HCT116 (cell line): ENCODE data around the gene ABTB2. TPM values are rescaled to one million over a fixed set of nuclear protein-coding genes. Genes with fewer than 3 reads are reported as not detected.

Experiments
- ATAC-seq: fragments of 200-7000 bp; cut with Tn5 transposase; 2 replicates; pipeline ENCODE4 v1.9.1; 2020; ENCODE audit warnings: mild to moderate bottlenecking, moderate library complexity
- BruUV-seq: library from RNA; stranded (reverse); fragments of 400-500 nt; replicated peaks from 2 replicates; lab custom pipeline; 2021; lab: Mats Ljungman, UMichigan
- CTCF ChIA-PET: fragments of 300-600 bp; sonication (Branson Sonifier 250); formaldehyde crosslinking; loops from one replicate; lab custom pipeline; 2021; ENCODE audit warnings: antibody characterized with exemption; lab: Charles Lee
- POLR2A ChIA-PET: fragments of 300-600, 350-600 bp; sonication (Branson Sonifier 250); formaldehyde crosslinking; loops from one replicate; lab custom pipeline; 2021; ENCODE audit warnings: antibody characterized with exemption; lab: Charles Lee
- RAD21 ChIA-PET, 2 experiments: fragments of 300-600 bp; sonication (Branson Sonifier 250); formaldehyde crosslinking; loops; one replicate each; lab custom pipeline; 2023; ENCODE audit warnings: low total read pairs in 2 of 2; ENCODE audit not compliant: uncharacterized antibody in 2 of 2, unreplicated experiment in 2 of 2, low non-redundant PET in 1 of 2; lab: Charles Lee
- DNase-seq: peaks from one replicate; pipeline ENCODE4 v3.0.0-alpha.2; 2010; ENCODE audit warnings: low read depth, low spot score
- H2AFZ ChIP-seq: fragments of 200-600 bp; shearing (Covaris generic), sonication (generic); 2 replicates; pipeline ENCODE4 v1.6.1; 2017; ENCODE audit warnings: low read depth, mixed run types, mixed read lengths, antibody characterized with exemption, low read length; ENCODE audit not compliant: poor library complexity, severe bottlenecking
- H3K27ac ChIP-seq: 2 replicates; pipeline ENCODE4 v1.5.1; 2012; ENCODE audit warnings: low read depth, low read length
- H3K27me3 ChIP-seq: fragments of 200-600 bp; sonication (generic); 2 replicates; pipeline ENCODE4 v1.6.1; 2016; ENCODE audit warnings: mixed run types, low read length, mixed read lengths; ENCODE audit not compliant: insufficient read depth
- H3K36me3 ChIP-seq, 2 experiments: fragments of 200-500 bp in 1 of 2; fragments of 200-600 bp in 1 of 2; sonication (Bioruptor generic) in 1 of 2; sonication (generic) in 1 of 2; 2 replicates each; pipeline versions ENCODE4 v1.5.1 to v1.6.1; 2014 to 2016; ENCODE audit warnings: low read length in 2 of 2, inconsistent platforms in 1 of 2, mixed read lengths in 1 of 2, mixed run types in 1 of 2; ENCODE audit not compliant: insufficient read depth in 2 of 2, control insufficient read depth in 1 of 2
- H3K4me1 ChIP-seq, 2 experiments: fragments of 200-600 bp in 1 of 2; sonication (generic) in 1 of 2; 2 replicates each; pipeline versions ENCODE4 v1.5.1 to v1.6.1; 2012 to 2017; ENCODE audit warnings: low read length in 2 of 2, inconsistent platforms in 1 of 2, mild to moderate bottlenecking in 1 of 2, mixed read lengths in 1 of 2, mixed run types in 1 of 2, moderate library complexity in 1 of 2; ENCODE audit not compliant: insufficient read depth in 2 of 2, control insufficient read depth in 1 of 2
- H3K4me2 ChIP-seq: fragments of 200-600 bp; sonication (generic); 2 replicates; pipeline ENCODE4 v1.6.1; 2017; ENCODE audit warnings: mixed run types, low read length, mixed read lengths
- H3K4me3 ChIP-seq, 2 experiments: fragments of 200-600 bp in 1 of 2; sonication (generic) in 1 of 2; replicated peaks in 1 of 2; 2 replicates each; pipeline ENCODE4 v1.5.1; 2011 to 2016; ENCODE audit warnings: low read length in 2 of 2, control low read depth in 1 of 2, low read depth in 1 of 2, mild to moderate bottlenecking in 1 of 2, mixed read lengths in 1 of 2, mixed run types in 1 of 2
- H3K79me2 ChIP-seq: fragments of 200-600 bp; sonication (generic); 2 replicates; pipeline ENCODE4 v1.6.1; 2017; ENCODE audit warnings: mild to moderate bottlenecking, mixed run types, low read length, moderate library complexity, mixed read lengths; ENCODE audit not compliant: insufficient read depth
- H3K9ac ChIP-seq: fragments of 200-600 bp; sonication (generic); 2 replicates; pipeline ENCODE4 v1.6.1; 2016; ENCODE audit warnings: low read length, mixed read lengths
- H3K9me2 ChIP-seq: fragments of 200-600 bp; sonication (generic), shearing (Covaris generic); 2 replicates; pipeline ENCODE4 v1.6.1; 2017; ENCODE audit warnings: mixed run types, mild to moderate bottlenecking, moderate library complexity; ENCODE audit not compliant: insufficient read depth
- H3K9me3 ChIP-seq, 2 experiments: fragments of 200-500 bp in 1 of 2; fragments of 200-600 bp in 1 of 2; sonication (Bioruptor generic) in 1 of 2; sonication (generic) in 1 of 2; 2 replicates each; pipeline ENCODE4 v1.6.1; 2014 to 2017; ENCODE audit warnings: low read length in 2 of 2, mixed read lengths in 2 of 2, inconsistent platforms in 1 of 2, low read depth in 1 of 2, mild to moderate bottlenecking in 1 of 2, mixed run types in 1 of 2, moderate library complexity in 1 of 2; ENCODE audit not compliant: control insufficient read depth in 1 of 2, insufficient read depth in 1 of 2
- H4K20me1 ChIP-seq: fragments of 200-600 bp; sonication (generic), shearing (Covaris generic); 2 replicates; pipeline ENCODE4 v1.6.1; 2017; ENCODE audit warnings: mixed run types, mild to moderate bottlenecking, moderate library complexity; ENCODE audit not compliant: insufficient read depth
- ATF3 ChIP-seq: IDR thresholded peaks from 2 replicates; pipeline ENCODE4 v1.6.1; 2012
- EGR1 ChIP-seq: IDR thresholded peaks from 2 replicates; pipeline ENCODE4 v1.6.1; 2012; ENCODE audit warnings: low read depth
- EZH2 ChIP-seq: fragments of 200-600 bp; sonication (generic); IDR thresholded peaks from 2 replicates; pipeline ENCODE4 v1.6.1; 2017; ENCODE audit warnings: antibody characterized with exemption, mixed run types
- JUND ChIP-seq: IDR thresholded peaks from 2 replicates; pipeline ENCODE4 v1.6.1; 2012
- MAX ChIP-seq: IDR thresholded peaks from 2 replicates; pipeline ENCODE4 v1.6.1; 2012
- POLR2A ChIP-seq: IDR thresholded peaks from 2 replicates; pipeline ENCODE4 v1.7.0; 2011; ENCODE audit warnings: borderline replicate concordance; ENCODE audit not compliant: insufficient read depth, insufficient read length; ENCODE audit errors: extremely low read depth
- POLR2AphosphoS5 ChIP-seq: IDR thresholded peaks from 2 replicates; pipeline ENCODE4 v1.6.1; 2011; ENCODE audit warnings: mild to moderate bottlenecking, low read depth, low read length, moderate library complexity
- RAD21 ChIP-seq: IDR thresholded peaks from 2 replicates; pipeline ENCODE4 v1.6.1; 2012; ENCODE audit warnings: low read depth, mild to moderate bottlenecking
- REST ChIP-seq: IDR thresholded peaks from 2 replicates; pipeline ENCODE4 v1.6.1; 2012; ENCODE audit warnings: low read depth
- SP1 ChIP-seq: IDR thresholded peaks from 2 replicates; pipeline ENCODE4 v1.6.1; 2012; ENCODE audit warnings: low read depth
- SRF ChIP-seq: IDR thresholded peaks from 2 replicates; pipeline ENCODE4 v1.6.1; 2012; ENCODE audit warnings: low read depth
- YY1 ChIP-seq: IDR thresholded peaks from 2 replicates; pipeline ENCODE4 v1.6.1; 2011; ENCODE audit warnings: low read length, low read depth, moderate library complexity, mild to moderate bottlenecking; ENCODE audit not compliant: insufficient replicate concordance; ENCODE audit errors: extremely low read depth
- ZBTB33 ChIP-seq: IDR thresholded peaks from 2 replicates; pipeline ENCODE4 v1.6.1; 2011; ENCODE audit warnings: mild to moderate bottlenecking, low read length, moderate library complexity; ENCODE audit not compliant: insufficient replicate concordance; ENCODE audit errors: extremely low read depth
- ZFX ChIP-seq: fragments of 450-650 bp; IDR thresholded peaks from 2 replicates; pipeline ENCODE4 v1.6.1; 2017
- intact Hi-C: fragments of 100-400 bp; cut with micrococcal nuclease; formaldehyde crosslinking; loops from 2 replicates; pipeline ENCODE4 v1.10.0; 2022
- total RNA-seq: library from RNA; stranded (reverse); gene quantifications from one replicate; pipeline ENCODE4 v1.2.1, GENCODE V29; 2021; ENCODE audit not compliant: unreplicated experiment

The ABTB2 gene
- total RNA-seq, 1 experiment from 2014 or later, result 6.8 TPM

GRCh38 chr11:34407121-34407813, 49.5 kb upstream of the ABTB2 start:
- TF ChIP-seq JUND (no peak), REST (no peak), EGR1 (no peak), ATF3 (no peak), POLR2AphosphoS5 (no peak), MAX (no peak), ZFX (no peak), POLR2A (no peak), ZBTB33 (no peak), SP1 (no peak), EZH2 (no peak), YY1 (no peak), RAD21 (no peak), SRF (no peak)
- ATAC-seq, result no peak

More at GRCh38 chr11:34407121-34407813, 49.5 kb upstream of the ABTB2 start:
- Histone ChIP-seq H3K4me1 (no peaks in the 10 kb centered on the region), H3K4me2 (no peak overlapping the region), H2AFZ (no peak overlapping the region), H3K27me3 (no peaks in the 10 kb centered on the region), H3K36me3 (no peaks in the 10 kb centered on the region), H3K9me3 (no peaks in the 10 kb centered on the region; a peak in 2 of 4 replicates), H3K4me3 (no peak overlapping the region), H3K27ac (no peak overlapping the region), H3K79me2 (no peaks in the 10 kb centered on the region), H4K20me1 (no peaks in the 10 kb centered on the region), H3K9me2 (no peaks in the 10 kb centered on the region), H3K9ac (no peak overlapping the region)
- DNase-seq, result no peak
- ChIA-PET RAD21 (no interaction called here), CTCF (no interaction called here), POLR2A (no interaction called here)
- intact Hi-C loops, result no loop called here
- BruUV-seq, result no TSS peak
